Activated gamma-delta T cell (primary cell): ENCODE results near the gene TAF1B.
A peak's percentile ranks its signal among the peaks of the same experiment; 100 is the strongest.

Source experiments
- DNase-seq: peaks from one replicate; lab custom pipeline; 2025; lab: John Stamatoyannopoulos, UW

The TAF1B gene

GRCh38 chr2:9941196-9941995 lies 98.1 kb downstream of the TAF1B start:
- DNase-seq, result no peak

- no peak for DNase-seq
Observed at GRCh38 chr2:9941996-9942390, 98.7 kb downstream of the TAF1B start.

GRCh38 chr2:9944330-9944758 lies 101.1 kb downstream of the TAF1B start:
- no peak for DNase-seq

DNA sequence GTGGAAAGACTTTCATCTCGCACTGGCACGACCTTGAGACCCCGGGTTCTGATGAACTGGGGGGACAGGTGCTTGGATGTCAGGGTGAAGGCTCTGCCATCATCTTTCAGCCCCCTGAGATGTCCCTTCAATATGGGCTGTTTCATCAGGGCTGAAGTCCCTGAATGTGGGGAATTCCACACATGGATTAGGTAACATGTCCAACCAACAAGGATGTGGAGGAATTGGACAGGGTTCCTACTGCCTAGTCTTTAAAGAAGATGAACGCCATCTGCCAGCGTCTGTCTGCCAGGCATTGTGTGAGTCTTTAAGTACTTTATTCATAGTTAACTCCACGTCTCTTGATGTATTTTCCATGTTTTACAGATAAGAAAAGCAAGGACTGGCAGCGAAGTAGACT lies 102.3 kb downstream of the TAF1B start:
- DNase-seq, result no peak

DNA sequence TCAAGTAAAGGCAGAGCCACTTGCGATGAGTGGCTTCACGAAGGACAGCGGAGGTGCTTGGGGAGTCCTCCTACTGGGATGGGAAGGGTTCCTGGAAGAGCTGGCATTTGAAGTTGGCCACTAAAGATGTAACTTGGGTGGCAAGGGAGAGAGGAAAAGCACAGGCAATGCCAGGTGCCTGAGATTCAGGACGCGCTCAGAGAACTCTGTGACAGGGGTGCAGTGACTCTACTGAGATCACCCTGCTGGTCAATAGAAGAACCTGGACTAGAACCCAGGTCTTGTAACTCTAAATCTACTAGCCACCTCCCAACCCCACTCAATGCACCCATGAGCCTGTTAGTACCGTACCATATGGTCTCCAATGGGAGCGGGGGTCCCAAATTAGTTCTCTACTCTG lies 102.8 kb downstream of the TAF1B start:
- DNase-seq, result no peak

GRCh38 chr2:9946818-9947217 lies 103.5 kb downstream of the TAF1B start:
- DNase-seq, result no peak

DNA sequence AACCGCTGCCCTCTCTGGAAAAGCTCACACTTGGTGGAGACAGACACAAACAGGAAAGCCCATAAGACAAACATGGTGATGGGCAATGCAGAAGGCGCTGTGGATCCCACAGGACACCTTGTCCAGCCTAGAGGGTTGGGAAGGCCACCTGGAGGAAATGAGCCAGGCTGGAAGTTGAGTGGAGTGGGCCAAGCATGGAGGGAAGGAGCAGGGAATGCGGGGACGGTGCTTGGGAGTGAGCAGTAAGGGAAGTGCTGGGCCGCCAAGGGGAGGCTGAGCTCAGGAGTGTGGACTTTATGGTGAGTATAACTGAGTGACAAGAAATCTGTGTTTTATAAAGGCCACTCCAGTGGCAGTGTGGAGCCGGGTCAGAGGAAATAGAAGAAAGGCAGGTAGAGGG lies 105.4 kb downstream of the TAF1B start:
- DNase-seq, result no peak

DNA sequence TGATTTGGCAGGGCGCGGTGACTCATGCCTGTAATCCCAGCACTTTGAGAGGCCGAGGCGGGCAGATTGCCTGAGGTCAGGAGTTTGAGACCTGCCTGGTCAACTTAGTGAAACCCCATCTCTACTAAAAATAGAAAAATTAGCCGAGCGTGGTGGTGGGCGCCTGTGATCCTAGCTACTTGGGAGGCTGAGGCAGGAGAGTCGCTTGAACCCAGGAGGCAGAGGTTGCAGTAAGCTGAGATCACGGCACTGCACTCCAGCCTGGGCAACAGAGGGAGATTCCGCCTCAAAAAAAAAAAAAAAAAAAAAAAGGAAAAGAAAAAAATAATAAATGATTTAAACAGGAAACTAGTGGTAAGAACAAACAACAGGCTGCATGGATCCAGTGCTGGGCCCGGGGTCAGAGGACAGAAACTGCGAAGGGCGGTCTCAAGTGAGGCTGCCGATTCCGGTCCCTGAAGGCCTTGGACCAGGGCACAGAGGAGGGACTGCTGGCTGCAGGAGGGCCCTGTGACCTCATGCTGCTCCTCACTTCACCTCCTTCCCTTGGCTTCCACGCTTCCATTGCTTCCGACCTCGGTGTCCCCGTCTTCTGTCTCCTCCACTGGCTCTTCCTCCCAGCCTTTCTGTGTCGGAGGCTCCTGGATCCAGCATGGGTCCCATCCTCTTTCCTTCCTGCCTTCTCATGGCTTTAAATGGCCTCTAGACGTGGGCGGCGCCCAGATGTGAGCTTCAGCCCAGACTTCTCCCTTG lies 106.1 kb downstream of the TAF1B start:
- no peak for DNase-seq

- no peak for DNase-seq
Observed at GRCh38 chr2:9949992-9950520, 106.8 kb downstream of the TAF1B start.

DNA sequence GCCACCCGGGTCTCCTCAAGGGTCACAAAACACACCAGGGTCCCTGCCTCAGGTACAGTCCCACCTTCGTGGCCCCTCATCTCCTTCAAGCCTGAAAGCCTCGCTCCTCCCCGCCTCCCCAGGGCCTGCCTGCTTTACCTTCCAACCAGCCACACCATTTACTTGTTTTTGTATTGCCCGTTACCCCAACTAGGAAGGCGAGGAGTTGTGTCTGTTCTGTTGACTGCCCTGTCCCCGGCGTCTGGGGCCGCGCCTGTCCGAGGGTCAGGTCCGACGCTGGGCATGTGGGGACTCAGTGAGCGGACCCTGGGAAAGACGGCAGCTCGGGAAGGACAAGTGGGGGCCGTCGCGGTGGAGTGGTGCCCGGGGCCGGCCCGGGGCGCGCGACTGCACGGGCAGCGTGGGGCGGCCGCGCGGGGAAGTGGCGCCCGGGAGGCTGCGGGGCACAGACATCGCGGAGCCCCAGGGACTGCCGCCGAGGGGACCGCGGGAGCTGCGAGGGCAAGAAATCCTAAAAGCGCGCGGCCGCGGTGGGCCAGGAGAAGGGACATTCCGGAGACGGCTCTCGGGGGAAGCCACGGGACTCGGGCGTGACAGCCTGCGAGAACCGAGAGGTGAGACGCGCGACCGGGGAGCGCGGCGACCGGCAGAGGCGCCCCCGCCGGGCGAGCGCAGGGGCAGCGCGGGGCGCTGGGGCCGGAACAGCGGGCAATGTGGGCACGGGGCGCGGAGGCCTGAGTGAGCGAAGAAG lies 107.4 kb downstream of the TAF1B start:
- peak; percentile 59 for DNase-seq

DNA sequence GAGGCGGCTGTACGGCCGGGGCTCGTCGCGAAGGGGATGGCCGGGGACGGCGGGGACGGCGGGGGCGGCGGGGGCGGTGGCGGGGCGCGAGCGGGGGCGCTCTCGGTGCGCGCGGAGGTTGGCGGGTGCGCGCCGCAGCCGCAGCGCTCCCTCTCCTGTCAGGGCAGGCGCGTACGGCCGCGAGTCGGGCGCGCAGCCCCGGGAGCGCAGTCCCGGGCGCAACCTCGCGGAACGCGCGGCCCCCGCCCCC lies 107.9 kb downstream of the TAF1B start:
- DNase-seq, result no peak

- DNase-seq, result peak; percentile 90
Observed at GRCh38 chr2:9951522-9952285, 108.4 kb downstream of the TAF1B start, which contains the start of gene GRHL1. Gene GRHL1 (plus strand): TSS chr2:9951693. CDS start chr2:9951834, 141 bp downstream.

DNA sequence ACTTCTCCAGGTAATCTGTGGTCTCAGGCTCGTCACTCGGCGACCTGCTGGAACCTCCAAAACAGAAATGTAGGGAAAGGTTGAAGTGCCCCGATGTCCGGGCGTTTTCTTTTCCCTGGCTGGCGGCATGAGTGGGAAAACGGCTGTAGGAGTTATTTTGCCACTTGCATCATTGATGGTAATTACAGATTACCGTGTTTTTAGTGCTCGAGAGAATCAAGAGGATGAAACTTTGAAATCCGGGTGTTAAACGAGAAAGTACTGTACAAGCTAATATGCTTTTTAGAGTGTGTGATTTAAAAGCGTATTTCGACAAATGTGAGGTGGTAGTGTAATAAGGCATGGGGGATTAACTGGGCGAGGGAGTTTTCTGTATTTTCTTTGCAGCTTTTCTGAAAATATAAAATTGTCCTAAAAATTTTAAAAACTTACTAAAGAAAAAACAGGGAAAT lies 109.0 kb downstream of the TAF1B start:
- DNase-seq, result no peak

- DNase-seq, result no peak
Observed at GRCh38 chr2:9952856-9953503, 109.7 kb downstream of the TAF1B start.

DNA sequence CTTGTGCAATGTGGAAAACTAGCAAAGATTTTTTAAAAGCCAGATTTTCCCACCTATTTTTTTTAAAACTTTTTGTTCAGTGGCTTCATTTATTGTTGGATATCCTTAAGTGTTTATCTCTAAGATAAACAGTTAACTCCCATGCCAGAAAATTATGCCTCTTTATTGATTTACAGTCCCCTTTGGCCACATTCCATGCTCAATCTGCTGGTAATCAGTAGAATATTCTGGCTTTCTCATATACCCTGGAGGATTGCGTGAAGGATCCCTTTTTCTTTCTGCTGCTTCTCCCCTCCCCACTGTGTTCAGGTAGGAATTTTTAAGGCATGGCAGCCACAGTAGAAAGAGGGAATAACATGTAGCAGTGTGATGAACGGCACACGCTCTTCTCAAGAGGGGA lies 110.9 kb downstream of the TAF1B start:
- no peak for DNase-seq

DNA sequence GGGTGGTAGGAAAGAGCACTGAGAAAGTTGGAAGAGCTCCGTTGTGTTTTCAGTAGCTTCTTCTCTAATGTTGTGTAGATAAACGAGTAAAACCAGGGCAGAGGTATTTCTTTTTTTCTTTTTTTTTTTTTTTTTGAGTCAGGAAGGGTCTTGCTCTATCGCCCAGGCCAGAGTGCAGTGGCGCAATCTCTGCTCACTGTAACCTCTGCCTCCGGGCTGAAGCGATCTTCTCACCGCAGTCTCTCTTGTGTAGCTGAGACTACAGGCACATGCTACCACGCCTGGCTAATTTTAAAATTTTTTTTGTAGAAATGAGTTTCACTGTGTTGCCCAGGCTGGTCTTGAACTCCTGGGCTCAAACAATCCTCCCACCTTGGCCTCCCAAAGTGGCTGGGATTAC lies 114.8 kb downstream of the TAF1B start:
- DNase-seq, result no peak

GRCh38 chr2:9959262-9959661 lies 116.0 kb downstream of the TAF1B start:
- DNase-seq, result no peak

GRCh38 chr2:9961013-9961412 lies 117.7 kb downstream of the TAF1B start:
- DNase-seq, result no peak

DNA sequence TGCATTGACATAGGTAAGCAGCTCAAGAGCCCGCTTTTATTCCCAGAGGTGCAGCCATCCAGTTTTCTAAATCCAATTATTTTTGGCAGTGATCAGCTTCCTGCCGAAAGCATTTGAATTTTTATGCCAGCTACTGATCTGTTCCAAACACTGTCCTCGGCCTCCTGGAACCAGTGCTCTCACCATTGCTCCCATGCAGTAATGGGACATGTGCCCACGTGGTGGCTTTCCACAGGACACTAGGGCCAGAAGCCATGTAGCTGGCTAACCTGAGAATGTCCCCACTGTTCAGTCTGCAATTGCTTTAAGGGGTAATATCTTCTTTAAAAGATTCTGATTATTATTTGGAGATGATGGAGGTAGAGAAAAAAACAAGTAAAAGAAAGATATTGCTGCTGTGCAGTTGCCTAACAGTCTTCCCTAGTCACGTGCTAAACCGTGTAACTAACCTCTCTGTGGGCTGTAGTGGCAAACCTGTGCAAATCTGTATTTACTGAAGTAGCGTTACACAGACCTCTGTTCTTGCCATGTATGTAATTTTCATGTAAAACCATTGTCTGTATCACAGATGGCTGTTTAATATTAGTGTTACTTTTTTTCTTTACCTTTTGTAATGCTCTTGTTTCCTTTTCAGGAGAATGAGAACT lies 121.2 kb downstream of the TAF1B start:
- DNase-seq, result no peak

DNA sequence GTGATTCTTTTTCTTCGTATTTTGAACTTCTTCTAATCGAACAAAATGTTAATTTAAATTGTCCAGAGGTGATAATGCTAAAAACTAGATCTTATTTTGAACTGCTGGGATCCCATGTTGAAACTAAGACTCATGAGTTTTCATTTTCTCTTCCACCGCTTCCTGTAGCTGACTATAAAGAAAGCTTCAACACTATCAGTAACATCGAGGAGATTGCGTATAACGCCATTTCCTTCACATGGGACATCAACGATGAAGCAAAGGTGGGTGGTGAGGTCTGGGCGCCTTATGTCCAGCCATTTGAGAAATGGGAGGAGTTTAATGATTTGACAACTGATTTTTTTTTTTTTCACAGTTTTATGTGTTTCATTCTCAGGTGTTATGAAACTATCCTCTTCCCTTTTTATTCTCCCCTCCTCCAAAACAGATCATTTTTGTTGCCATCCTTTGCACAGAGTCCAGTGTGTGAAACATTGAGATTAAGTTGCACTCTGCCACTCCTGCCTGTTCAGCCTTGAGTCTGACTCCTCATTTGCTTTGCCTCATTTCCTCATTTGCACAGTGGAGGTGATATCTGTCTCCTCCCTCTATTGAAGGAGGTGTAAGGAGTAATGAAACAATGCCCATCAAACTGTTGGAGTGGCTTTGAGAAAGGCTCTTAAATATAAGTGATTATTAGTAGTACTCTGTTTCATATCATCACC lies 122.0 kb downstream of the TAF1B start:
- DNase-seq, result no peak
